Islet precursor cell (in vitro differentiated cells): Measurements from ENCODE around the gene TMEM106B.
"Not testable (repeated sequence)": the region's sequence is repeated elsewhere in the genome, so short reads cannot be mapped to it uniquely, and the experiment has no call there.

Experiments
- DNase-seq: peaks from one replicate; pipeline ENCODE4 v3.0.0-alpha.2; 2018

Gene TMEM106B

GRCh38 chr7:12211054-12211710 is at the start of gene TMEM106B:
Gene TMEM106B (plus strand): TSS chr7:12211294. CDS start chr7:12214811, 3,517 bp downstream.
- peak; percentile 98 for DNase-seq

- no peak for DNase-seq
Measured at GRCh38 chr7:12162415-12163113, 48.5 kb upstream of the TMEM106B start.

- not testable (repeated sequence) for DNase-seq
Measured at GRCh38 chr7:12168065-12168464, 43.0 kb upstream of the TMEM106B start.

- DNase-seq, result not testable (repeated sequence)
Measured at GRCh38 chr7:12169981-12170820, 40.9 kb upstream of the TMEM106B start.

GRCh38 chr7:12173671-12174070 is 37.4 kb upstream of the TMEM106B start:
- DNase-seq, result no peak

GRCh38 chr7:12174931-12175330 is 36.2 kb upstream of the TMEM106B start:
- no peak for DNase-seq

GRCh38 chr7:12178317-12178716 is 32.8 kb upstream of the TMEM106B start:
- DNase-seq, result no peak

- no peak for DNase-seq
Measured at GRCh38 chr7:12194426-12194825, 16.7 kb upstream of the TMEM106B start.

- DNase-seq, result no peak
Measured at GRCh38 chr7:12196386-12196785, 14.7 kb upstream of the TMEM106B start.

GRCh38 chr7:12199363-12199762 is 11.7 kb upstream of the TMEM106B start:
- no peak for DNase-seq

- no peak for DNase-seq
Measured at GRCh38 chr7:12207046-12207445, 4.0 kb upstream of the TMEM106B start.

- no peak for DNase-seq
Measured at GRCh38 chr7:12209221-12209620, 1.9 kb upstream of the TMEM106B start.

- peak; percentile 72 for DNase-seq
Measured at GRCh38 chr7:12210179-12211053, 678 bp upstream of the TMEM106B start.

GRCh38 chr7:12211711-12212485 is 804 bp downstream of the TMEM106B start:
- no peak for DNase-seq

- DNase-seq, result no peak
Measured at GRCh38 chr7:12217311-12217710, 6.2 kb downstream of the TMEM106B start.

GRCh38 chr7:12220389-12221046 is 9.4 kb downstream of the TMEM106B start:
- no peak for DNase-seq

- no peak for DNase-seq
Measured at GRCh38 chr7:12221414-12221813, 10.3 kb downstream of the TMEM106B start.

- DNase-seq, result no peak
Measured at GRCh38 chr7:12222889-12223579, 11.9 kb downstream of the TMEM106B start.

GRCh38 chr7:12225017-12225416 is 13.9 kb downstream of the TMEM106B start:
- DNase-seq, result not testable (repeated sequence)

GRCh38 chr7:12226756-12227155 is 15.7 kb downstream of the TMEM106B start:
- DNase-seq, result no peak

GRCh38 chr7:12228024-12228423 is 16.9 kb downstream of the TMEM106B start:
- no peak for DNase-seq
